IMR-90 (cell line): ENCODE results near the gene ZBTB48. TPM values are rescaled to one million over a fixed set of nuclear protein-coding genes. Genes with fewer than 3 reads are reported as not detected.

ENCODE experiments used
- ATAC-seq: fragments of 200-7000 bp; cut with Tn5 transposase; 2 replicates; pipeline ENCODE4 v1.9.1; 2020; ENCODE audit warnings: low read depth, mild to moderate bottlenecking, moderate library complexity
- BruUV-seq: library from RNA; stranded (reverse); fragments of 400-500 nt; replicated peaks from 2 replicates; lab custom pipeline; 2021; lab: Mats Ljungman, UMichigan
- CTCF ChIA-PET: fragments of 300-600 bp; formaldehyde crosslinking; extraction: SDS; loops from one replicate; lab custom pipeline; 2021; ENCODE audit warnings: antibody characterized with exemption; lab: Yijun Ruan, JAX
- POLR2A ChIA-PET: fragments of 300-600 bp; sonication (Branson Sonifier 250); formaldehyde crosslinking; loops from one replicate; lab custom pipeline; 2022; ENCODE audit warnings: antibody characterized with exemption; ENCODE audit not compliant: unreplicated experiment; lab: Charles Lee
- DNase-seq: peaks from one replicate; pipeline ENCODE4 v3.0.0; 2013
- H2AFZ ChIP-seq: replicated peaks from 2 replicates; pipeline ENCODE3; 2013; ENCODE audit warnings: low read length, mild to moderate bottlenecking; ENCODE audit not compliant: poor library complexity
- H2AK5ac ChIP-seq: 2 replicates; pipeline ENCODE4 v1.6.1; 2013; ENCODE audit warnings: low read depth, low read length, inconsistent platforms
- H2AK9ac ChIP-seq: replicated peaks from 2 replicates; pipeline ENCODE3; 2013; ENCODE audit warnings: mild to moderate bottlenecking, low read depth, low read length, moderate library complexity; ENCODE audit not compliant: poor library complexity
- H2BK120ac ChIP-seq: 2 replicates; pipeline ENCODE4 v1.6.1; 2013; ENCODE audit warnings: low read depth, low read length, inconsistent platforms
- H2BK15ac ChIP-seq: 3 replicates; pipeline ENCODE4 v1.6.1; 2013; ENCODE audit warnings: low read depth, low read length, inconsistent platforms
- H2BK20ac ChIP-seq: 2 replicates; pipeline ENCODE4 v1.6.1; 2013; ENCODE audit warnings: low read depth, mild to moderate bottlenecking, inconsistent platforms, low read length, moderate library complexity
- H2BK5ac ChIP-seq: 2 replicates; pipeline ENCODE4 v1.6.1; 2013; ENCODE audit warnings: mild to moderate bottlenecking, low read depth, low read length, inconsistent platforms; ENCODE audit not compliant: poor library complexity, severe bottlenecking
- H3K14ac ChIP-seq: replicated peaks from 2 replicates; pipeline ENCODE4 v1.6.1; 2013; ENCODE audit warnings: low read depth, low read length, inconsistent platforms
- H3K18ac ChIP-seq: 2 replicates; pipeline ENCODE4 v1.6.1; 2013; ENCODE audit warnings: low read depth, low read length, control low read depth
- H3K23ac ChIP-seq: 2 replicates; pipeline ENCODE4 v1.6.1; 2013; ENCODE audit warnings: low read depth, low read length, inconsistent platforms
- H3K27ac ChIP-seq: 2 replicates; pipeline ENCODE4 v1.5.1; 2013; ENCODE audit warnings: mild to moderate bottlenecking, control low read depth, low read length; ENCODE audit not compliant: insufficient read depth
- H3K27me3 ChIP-seq: 2 replicates; pipeline ENCODE4 v1.6.1; 2013; ENCODE audit warnings: low read length; ENCODE audit not compliant: control insufficient read depth, insufficient read depth
- H3K36me3 ChIP-seq: 2 replicates; pipeline ENCODE4 v1.6.1; 2013; ENCODE audit warnings: low read length, mixed read lengths; ENCODE audit not compliant: control insufficient read depth, insufficient read depth
- H3K4ac ChIP-seq: 2 replicates; pipeline ENCODE4 v1.6.1; 2013; ENCODE audit warnings: low read depth, low read length, inconsistent platforms
- H3K4me1 ChIP-seq: 2 replicates; pipeline ENCODE4 v1.6.1; 2013; ENCODE audit warnings: low read length, mixed read lengths; ENCODE audit not compliant: control insufficient read depth, insufficient read depth
- H3K4me2 ChIP-seq: 2 replicates; pipeline ENCODE4 v1.6.1; 2013; ENCODE audit warnings: low read depth, mild to moderate bottlenecking, control low read depth, low read length, moderate library complexity
- H3K4me3 ChIP-seq: 2 replicates; pipeline ENCODE4 v1.5.1; 2013; ENCODE audit warnings: low read depth, mild to moderate bottlenecking, control low read depth, low read length, moderate library complexity; ENCODE audit not compliant: insufficient read depth
- H3K56ac ChIP-seq: 2 replicates; pipeline ENCODE4 v1.6.1; 2013; ENCODE audit warnings: low read length, inconsistent platforms; ENCODE audit not compliant: insufficient read depth; ENCODE audit errors: extremely low read depth
- H3K79me1 ChIP-seq, 2 experiments: 2 replicates each; pipeline ENCODE4 v1.6.1; 2013; ENCODE audit warnings: low read length in 2 of 2, inconsistent platforms in 1 of 2, low read depth in 1 of 2
- H3K9ac ChIP-seq: 2 replicates; pipeline ENCODE4 v1.6.1; 2013; ENCODE audit warnings: low read depth, low read length, control low read depth
- H3K9me1 ChIP-seq: 2 replicates; pipeline ENCODE4 v1.6.1; 2013; ENCODE audit warnings: low read length, inconsistent platforms; ENCODE audit not compliant: insufficient read depth
- H3K9me3 ChIP-seq: 2 replicates; pipeline ENCODE4 v1.6.1; 2013; ENCODE audit warnings: low read length; ENCODE audit not compliant: control insufficient read depth, insufficient read depth
- H4K20me1 ChIP-seq: 2 replicates; pipeline ENCODE4 v1.6.1; 2013; ENCODE audit warnings: low read length, inconsistent platforms; ENCODE audit not compliant: insufficient read depth
- H4K5ac ChIP-seq: 2 replicates; pipeline ENCODE4 v1.6.1; 2013; ENCODE audit warnings: mild to moderate bottlenecking, low read depth, low read length, control low read depth
- H4K8ac ChIP-seq, 2 experiments: 2 replicates each; pipeline ENCODE4 v1.6.1; 2013; ENCODE audit warnings: low read depth in 2 of 2, low read length in 2 of 2, control low read depth in 1 of 2, inconsistent platforms in 1 of 2
- H4K91ac ChIP-seq: 2 replicates; pipeline ENCODE4 v1.6.1; 2013; ENCODE audit warnings: low read depth, low read length, inconsistent platforms; ENCODE audit not compliant: insufficient read depth
- BHLHE40 ChIP-seq: fragments of 150-350 bp; IDR thresholded peaks from 2 replicates; pipeline ENCODE4 v1.6.1; 2016; ENCODE audit warnings: mild to moderate bottlenecking, low read depth, low read length
- CEBPB ChIP-seq: IDR thresholded peaks from 2 replicates; pipeline ENCODE4 v1.6.1; 2012; ENCODE audit warnings: low read depth, low read length, improper control_type of control experiment
- CHD1 ChIP-seq: IDR thresholded peaks from 2 replicates; pipeline ENCODE4 v1.6.1; 2012; ENCODE audit warnings: low read depth, low read length, improper control_type of control experiment
- FOS ChIP-seq: fragments of 150-350 bp; IDR thresholded peaks from 2 replicates; pipeline ENCODE4 v1.6.1; 2016; ENCODE audit warnings: low read depth, low read length
- MAFK ChIP-seq: IDR thresholded peaks from 2 replicates; pipeline ENCODE4 v1.6.1; 2012; ENCODE audit warnings: low read depth, low read length, improper control_type of control experiment
- MXI1 ChIP-seq: IDR thresholded peaks from 2 replicates; pipeline ENCODE4 v1.6.1; 2012; ENCODE audit warnings: low read depth, mild to moderate bottlenecking, low read length, moderate library complexity, borderline replicate concordance
- POLR2A ChIP-seq: IDR thresholded peaks from 2 replicates; pipeline ENCODE4 v1.6.1; 2012; ENCODE audit warnings: mild to moderate bottlenecking, low read depth, low read length
- RAD21 ChIP-seq: IDR thresholded peaks from 2 replicates; pipeline ENCODE4 v1.6.1; 2012; ENCODE audit warnings: low read length, improper control_type of control experiment
- RCOR1 ChIP-seq: IDR thresholded peaks from 2 replicates; pipeline ENCODE4 v1.6.1; 2012; ENCODE audit warnings: mild to moderate bottlenecking, low read length, improper control_type of control experiment; ENCODE audit not compliant: insufficient replicate concordance
- RFX5 ChIP-seq: IDR thresholded peaks from 2 replicates; pipeline ENCODE4 v1.8.0; 2012; ENCODE audit warnings: low read depth, mild to moderate bottlenecking, low read length, moderate library complexity
- SMC3 ChIP-seq: fragments of 150-350 bp; IDR thresholded peaks from 2 replicates; pipeline ENCODE4 v1.6.1; 2016; ENCODE audit warnings: low read depth, mild to moderate bottlenecking, antibody characterized with exemption, low read length, moderate library complexity
- WGBS, 2 experiments: methylation state at CpG; one replicate each; pipeline versions ENCODE4 v1.1.5 to v1.1.7; 2013; ENCODE audit warnings: missing lambda C conversion rate in 2 of 2; ENCODE audit not compliant: insufficient read length in 1 of 2; ENCODE audit errors: extremely low coverage in 2 of 2; 5-methylcytosine and 5-hydroxymethylcytosine counted together
- dilution Hi-C: fragments of 300-500 bp; cut with HindIII; formaldehyde crosslinking; loops from one replicate; pipeline ENCODE4 v1.14.3; 2018; ENCODE audit warnings: low sequenced_read_pairs; ENCODE audit not compliant: unreplicated experiment
- in situ Hi-C: fragments of 300-500 bp; cut with MboI; formaldehyde crosslinking; loops from 3 replicates; pipeline ENCODE4 v1.14.3; 2019; ENCODE audit warnings: low sequenced_read_pairs, inconsistent platforms, mixed read lengths
- intact Hi-C: fragments of 100-400 bp; cut with micrococcal nuclease; formaldehyde crosslinking; loops from 2 replicates; pipeline ENCODE4 v1.10.0; 2022
- polyA plus RNA-seq, 3 experiments: library from polyadenylated mRNA; depleted of rRNA; stranded (reverse); fragments of >200 nt; gene quantifications; 2 replicates each; pipeline ENCODE4 v1.2.3, GENCODE V29; 2012; ENCODE audit warnings: low replicate concordance in 1 of 3
- total RNA-seq: library from RNA; depleted of rRNA; stranded (reverse); fragments of >200 nt; gene quantifications from 2 replicates; pipeline ENCODE4 v1.2.3, GENCODE V29; 2012
- TF ChIP-seq, protein P1 (sequence below): fragments of 150-350 bp; IDR thresholded peaks from 2 replicates; pipeline ENCODE4 v1.6.1; 2017; ENCODE audit warnings: mild to moderate bottlenecking, antibody characterized with exemption, low read length, low read depth
- TF ChIP-seq, protein P2 (sequence below): fragments of 150-350 bp; IDR thresholded peaks from 2 replicates; pipeline ENCODE4 v1.6.1; 2016; ENCODE audit warnings: low read depth, mild to moderate bottlenecking, low read length, moderate library complexity, borderline replicate concordance
- TF ChIP-seq, protein P3 (sequence below): conservative IDR thresholded peaks from 2 replicates; pipeline ENCODE4 v1.5.1; 2012; ENCODE audit warnings: mild to moderate bottlenecking, low read depth, low read length, improper control_type of control experiment

The ZBTB48 gene
- total and polyA plus RNA-seq, 2 of the 4 experiments (the other 2 are of a cell fraction) = 9.3 to 17.5 TPM

DNA sequence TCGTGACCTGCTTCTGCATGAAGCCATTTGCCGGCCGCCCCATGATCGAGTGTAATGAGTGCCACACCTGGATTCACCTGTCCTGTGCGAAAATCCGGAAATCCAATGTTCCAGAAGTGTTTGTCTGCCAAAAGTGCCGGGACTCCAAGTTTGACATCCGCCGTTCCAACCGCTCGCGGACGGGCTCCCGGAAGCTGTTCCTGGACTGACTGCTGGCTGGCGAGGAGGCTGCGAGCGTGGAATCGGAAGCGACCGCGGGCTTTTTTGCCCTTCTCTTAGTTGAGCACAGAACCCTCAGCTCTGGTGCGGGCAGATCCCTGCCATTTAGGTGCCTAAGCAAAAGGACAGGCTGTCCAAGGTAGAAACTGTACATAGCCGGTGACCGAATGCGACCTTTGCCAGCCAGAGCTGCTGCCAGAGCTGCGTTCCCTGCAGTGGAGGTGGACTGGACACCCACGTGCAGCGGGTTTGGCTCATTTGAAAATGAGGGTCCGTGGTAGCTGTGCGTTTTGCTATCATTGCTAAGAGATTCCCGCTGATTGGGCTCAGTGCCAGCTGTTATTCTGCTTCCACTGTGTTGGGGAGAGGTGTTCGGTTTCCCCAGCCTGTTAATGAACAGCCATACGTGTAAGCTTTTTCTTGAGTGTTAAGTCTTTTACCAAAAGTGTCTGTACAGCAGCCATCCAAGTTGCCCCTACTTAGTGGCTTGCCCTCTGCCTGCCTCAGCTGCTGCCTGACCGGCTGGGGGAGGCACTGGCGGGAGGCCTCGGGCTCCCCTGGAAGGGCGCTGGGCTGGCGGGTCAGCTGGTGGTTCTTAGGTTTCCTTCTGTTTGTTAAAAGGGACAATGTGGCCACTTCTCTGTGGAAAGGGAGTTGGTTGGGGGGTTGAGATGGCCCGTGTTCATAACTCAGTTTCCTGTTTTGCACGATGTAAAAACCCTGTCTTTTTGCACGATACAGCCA lies 41.9 kb downstream of the ZBTB48 start:
- Histone ChIP-seq H2BK5ac (no peak overlapping the region), H3K79me1 (peaks cover 34 to 81% of the 10 kb centered on the region in 2 experiments), H3K4me1 (peaks cover 7% of the 10 kb centered on the region), H2AK5ac (no peak overlapping the region), H2BK15ac (no peak overlapping the region), H3K27ac (no peak overlapping the region), H3K4ac (no peak overlapping the region), H3K36me3 (peaks cover 50% of the 10 kb centered on the region), H2AK9ac (no peak overlapping the region), H3K4me3 (no peak overlapping the region), H3K9me3 (no peaks in the 10 kb centered on the region), H3K9ac (no peak overlapping the region), H4K5ac (no peak overlapping the region), H3K4me2 (no peak overlapping the region), H3K56ac (no peak overlapping the region), H3K9me1 (peaks cover 4% of the 10 kb centered on the region), H4K8ac (no peak overlapping the region), H3K14ac (no peak overlapping the region), H2BK120ac (no peak overlapping the region), H3K27me3 (no peaks in the 10 kb centered on the region), H2BK20ac (no peak overlapping the region), H4K20me1 (peaks cover 61% of the 10 kb centered on the region), H3K18ac (no peak overlapping the region), H4K91ac (no peak overlapping the region), H2AFZ (no peak overlapping the region), H3K23ac (no peak overlapping the region)
- DNase-seq (no peak), ATAC-seq (no peak)
- in situ Hi-C loops (no loop called here), intact Hi-C loops (no loop called here), dilution Hi-C loops (no loop called here)
- no TSS peak for BruUV-seq
- CTCF ChIA-PET = interaction anchor here (0.6 kb wide), 1 partner anchor 268 kb away, joined by 8 read pairs; no protein-coding TSS in a partner anchor
- WGBS, 2 experiments = 93% methylated on average over 25 of the region's 41 CpGs; no CpG with 5 or more reads in 1 of the 2 experiments
- POLR2A ChIA-PET = no interaction called here
- TF ChIP-seq POLR2A = no peak
- TF ChIP-seq RCOR1 = no peak
- no peak for TF ChIP-seq RAD21
- no peak for TF ChIP-seq MAFK
- TF ChIP-seq RFX5 = no peak
- TF ChIP-seq SMC3 = no peak
- no peak for TF ChIP-seq CHD1
- TF ChIP-seq, protein P1, sequence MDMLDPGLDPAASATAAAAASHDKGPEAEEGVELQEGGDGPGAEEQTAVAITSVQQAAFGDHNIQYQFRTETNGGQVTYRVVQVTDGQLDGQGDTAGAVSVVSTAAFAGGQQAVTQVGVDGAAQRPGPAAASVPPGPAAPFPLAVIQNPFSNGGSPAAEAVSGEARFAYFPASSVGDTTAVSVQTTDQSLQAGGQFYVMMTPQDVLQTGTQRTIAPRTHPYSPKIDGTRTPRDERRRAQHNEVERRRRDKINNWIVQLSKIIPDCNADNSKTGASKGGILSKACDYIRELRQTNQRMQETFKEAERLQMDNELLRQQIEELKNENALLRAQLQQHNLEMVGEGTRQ = no peak
- no peak for TF ChIP-seq FOS
- TF ChIP-seq, protein P2, sequence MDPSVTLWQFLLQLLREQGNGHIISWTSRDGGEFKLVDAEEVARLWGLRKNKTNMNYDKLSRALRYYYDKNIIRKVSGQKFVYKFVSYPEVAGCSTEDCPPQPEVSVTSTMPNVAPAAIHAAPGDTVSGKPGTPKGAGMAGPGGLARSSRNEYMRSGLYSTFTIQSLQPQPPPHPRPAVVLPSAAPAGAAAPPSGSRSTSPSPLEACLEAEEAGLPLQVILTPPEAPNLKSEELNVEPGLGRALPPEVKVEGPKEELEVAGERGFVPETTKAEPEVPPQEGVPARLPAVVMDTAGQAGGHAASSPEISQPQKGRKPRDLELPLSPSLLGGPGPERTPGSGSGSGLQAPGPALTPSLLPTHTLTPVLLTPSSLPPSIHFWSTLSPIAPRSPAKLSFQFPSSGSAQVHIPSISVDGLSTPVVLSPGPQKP = no peak
- TF ChIP-seq, protein P3, sequence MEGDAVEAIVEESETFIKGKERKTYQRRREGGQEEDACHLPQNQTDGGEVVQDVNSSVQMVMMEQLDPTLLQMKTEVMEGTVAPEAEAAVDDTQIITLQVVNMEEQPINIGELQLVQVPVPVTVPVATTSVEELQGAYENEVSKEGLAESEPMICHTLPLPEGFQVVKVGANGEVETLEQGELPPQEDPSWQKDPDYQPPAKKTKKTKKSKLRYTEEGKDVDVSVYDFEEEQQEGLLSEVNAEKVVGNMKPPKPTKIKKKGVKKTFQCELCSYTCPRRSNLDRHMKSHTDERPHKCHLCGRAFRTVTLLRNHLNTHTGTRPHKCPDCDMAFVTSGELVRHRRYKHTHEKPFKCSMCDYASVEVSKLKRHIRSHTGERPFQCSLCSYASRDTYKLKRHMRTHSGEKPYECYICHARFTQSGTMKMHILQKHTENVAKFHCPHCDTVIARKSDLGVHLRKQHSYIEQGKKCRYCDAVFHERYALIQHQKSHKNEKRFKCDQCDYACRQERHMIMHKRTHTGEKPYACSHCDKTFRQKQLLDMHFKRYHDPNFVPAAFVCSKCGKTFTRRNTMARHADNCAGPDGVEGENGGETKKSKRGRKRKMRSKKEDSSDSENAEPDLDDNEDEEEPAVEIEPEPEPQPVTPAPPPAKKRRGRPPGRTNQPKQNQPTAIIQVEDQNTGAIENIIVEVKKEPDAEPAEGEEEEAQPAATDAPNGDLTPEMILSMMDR = no peak
- no peak for TF ChIP-seq MXI1
- no peak for TF ChIP-seq BHLHE40
- TF ChIP-seq CEBPB = no peak
